Measurements from ENCODE around the gene ZNF138.
"Not testable (repeated sequence)": the region's sequence is repeated elsewhere in the genome, so short reads cannot be mapped to it uniquely, and the experiment has no call there.

The ZNF138 gene

DNA sequence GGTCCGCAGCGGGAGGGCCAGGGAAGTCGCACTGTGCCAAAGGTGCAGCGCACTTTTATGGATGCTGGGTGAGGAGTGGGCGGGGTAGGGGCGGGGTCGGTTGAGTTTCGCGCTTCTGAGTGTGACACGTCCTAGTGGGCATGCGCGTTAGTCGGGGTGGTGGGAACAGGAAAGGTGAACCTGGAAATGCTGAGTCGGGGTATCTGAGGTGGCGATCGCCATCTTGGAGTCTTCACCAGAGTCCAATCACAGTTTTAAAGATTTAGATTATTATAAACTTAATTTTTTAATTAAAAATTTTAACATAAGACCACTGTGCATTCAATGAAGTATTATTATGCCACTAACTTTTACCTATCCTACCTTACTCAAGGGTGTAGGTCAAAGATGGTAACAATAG, 45.7 kb downstream of the ZNF138 start:
- DNase-seq, result no peak

DNA sequence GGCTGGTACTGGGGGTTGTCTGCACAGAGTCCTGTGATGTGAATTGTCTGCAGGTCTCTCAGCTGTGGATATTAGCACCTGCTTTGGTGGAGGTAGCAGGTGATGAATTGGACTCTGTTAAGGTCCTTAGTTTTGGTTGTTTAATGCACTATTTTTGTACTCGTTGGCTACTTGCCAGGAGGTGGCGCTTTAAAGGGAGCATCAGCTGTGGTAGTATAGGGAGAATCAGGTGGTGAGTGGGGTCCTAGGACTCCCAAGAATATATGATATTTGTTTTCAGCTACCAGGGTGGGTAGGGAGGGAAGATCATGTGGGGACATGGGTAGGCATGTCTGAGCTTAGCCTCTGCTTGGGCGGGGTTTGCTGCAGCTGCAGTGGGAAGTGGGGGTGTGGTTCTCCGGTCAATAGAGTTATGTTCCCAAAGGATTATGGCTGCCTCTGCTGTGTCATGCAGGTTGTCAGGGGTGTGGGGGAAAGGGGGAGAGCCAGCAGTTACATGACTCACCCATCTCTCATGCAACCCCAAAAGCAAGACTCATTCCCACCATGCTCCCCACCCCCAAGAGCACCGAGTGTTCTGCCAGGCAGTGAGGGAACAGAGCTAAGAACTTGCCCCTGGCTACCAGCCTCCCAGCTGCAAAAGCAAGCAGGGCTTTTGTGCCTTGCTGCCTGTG, 55.2 kb downstream of the ZNF138 start:
- no peak for DNase-seq

DNA sequence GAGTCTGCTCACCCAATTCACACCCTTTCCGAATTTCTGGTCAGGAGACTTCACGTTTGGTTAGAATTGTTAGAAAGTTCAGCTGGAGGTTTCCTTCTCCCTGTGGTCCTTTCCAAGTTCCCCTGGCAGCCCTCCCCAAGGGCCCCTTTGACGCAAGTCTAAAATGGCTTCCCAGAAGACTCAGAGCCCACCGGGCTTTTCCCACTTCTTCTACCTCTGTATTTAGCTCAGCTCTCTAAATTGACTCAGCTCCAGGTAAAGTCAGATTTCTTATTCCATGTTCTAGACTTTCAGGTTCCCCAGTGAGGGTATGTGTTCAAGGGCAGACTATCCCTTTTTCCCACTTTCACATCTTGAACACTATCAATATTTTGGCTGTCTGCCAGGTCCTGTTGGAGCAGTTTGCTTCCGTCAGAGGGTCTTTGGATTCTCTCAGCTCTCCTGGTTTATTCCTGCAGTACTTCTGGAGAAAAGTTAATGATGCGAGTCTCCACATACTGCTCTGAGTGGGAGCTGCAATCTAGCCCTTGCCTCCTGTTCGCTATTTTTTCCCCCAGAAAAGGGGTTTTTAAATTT, 55.8 kb downstream of the ZNF138 start:
- no peak for DNase-seq

DNA sequence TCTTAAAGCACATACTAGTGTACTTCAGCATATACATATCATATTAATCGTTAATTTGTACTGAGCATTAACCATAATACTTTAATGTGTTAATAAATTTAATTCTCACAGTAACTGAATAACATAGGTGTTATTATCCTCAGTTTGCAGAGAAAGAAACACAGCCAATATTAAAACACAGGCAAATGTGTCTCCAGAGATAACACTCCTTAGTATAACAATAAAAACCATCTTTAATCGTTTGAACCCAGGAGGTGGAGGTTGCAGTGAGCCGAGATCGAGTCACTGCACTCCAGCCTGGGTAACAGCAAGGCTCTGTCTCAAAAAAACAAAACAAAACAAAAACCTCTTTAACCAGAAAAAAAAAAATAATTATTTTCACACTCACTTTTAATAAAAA, 59.5 kb downstream of the ZNF138 start:
- DNase-seq, result no peak

DNA sequence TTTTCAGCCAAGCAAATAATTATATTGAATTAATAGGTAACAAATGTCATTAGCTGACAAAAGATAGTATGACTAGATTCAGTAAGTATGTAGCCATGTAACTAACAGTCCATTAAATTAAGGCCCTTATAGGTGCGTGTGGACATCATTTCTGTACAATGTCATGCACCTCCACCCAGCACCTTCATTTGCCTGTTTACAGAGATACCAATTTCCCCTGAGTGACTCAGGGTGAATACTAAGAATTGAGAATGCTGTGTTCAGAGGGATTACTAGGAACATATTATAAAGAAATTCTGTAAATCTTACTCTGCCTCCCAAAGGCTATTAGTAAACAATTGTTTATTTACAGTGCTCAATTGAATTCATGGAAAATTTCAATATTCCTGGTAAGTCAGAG, 60.7 kb downstream of the ZNF138 start:
- no peak for DNase-seq

DNA sequence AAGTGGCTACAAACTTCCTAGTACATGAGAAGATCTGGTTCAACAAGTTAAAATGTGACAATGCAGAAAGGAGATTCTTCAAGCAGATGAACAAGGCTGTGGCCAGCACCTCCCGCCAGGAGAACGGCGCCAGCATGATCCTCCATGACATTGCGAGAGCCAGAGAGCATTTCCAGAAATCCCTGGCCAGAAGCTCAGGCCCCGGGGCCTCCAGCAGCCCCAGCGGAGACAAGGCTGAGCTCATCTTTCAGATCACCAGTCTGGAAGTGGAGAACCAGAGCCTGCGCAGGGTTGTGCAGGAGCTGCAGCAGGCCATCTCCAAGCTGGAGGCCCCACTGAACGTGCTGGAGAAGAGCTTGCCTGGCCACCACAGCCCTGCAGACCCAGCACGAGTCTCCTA, 68.8 kb downstream of the ZNF138 start:
- DNase-seq, result no peak

DNA sequence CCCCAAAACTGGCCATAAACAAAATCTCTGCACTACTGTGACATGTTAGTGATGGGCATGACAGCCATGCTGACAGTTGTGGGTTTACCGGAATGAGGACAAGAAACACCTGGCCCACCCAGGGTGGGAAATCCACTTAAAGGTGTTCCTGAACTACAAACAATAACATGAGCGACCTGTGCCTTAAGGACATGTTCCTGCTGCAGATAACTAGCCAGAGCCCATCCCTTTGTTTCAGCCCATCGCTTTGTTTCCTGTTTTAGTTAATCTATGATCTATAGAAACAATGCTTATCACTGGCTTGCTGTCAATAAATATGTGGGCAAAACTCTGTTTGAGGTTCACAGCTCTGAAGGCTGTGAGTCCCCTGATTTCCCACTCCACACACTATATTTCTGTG, 69.3 kb downstream of the ZNF138 start:
- not testable (repeated sequence) for DNase-seq

DNA sequence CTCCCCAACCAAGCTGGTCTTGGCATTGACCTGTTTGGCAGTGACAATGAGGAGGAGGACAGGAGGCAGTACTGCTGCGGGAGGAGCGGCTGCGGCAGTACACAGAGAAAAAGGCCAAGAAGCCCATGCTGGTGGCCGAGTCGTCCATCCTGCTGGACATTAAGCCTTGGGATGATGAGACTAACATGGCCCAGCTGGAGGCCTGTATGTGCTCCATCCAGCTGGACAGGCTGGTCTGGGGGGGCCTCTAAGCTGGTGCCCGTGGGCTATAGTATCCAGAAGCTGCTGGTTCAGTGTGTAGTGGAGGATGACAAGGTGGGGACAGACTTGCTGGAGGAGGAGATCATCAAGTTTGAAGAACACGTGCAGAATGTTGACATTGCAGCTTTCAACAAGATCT, 69.7 kb downstream of the ZNF138 start:
- DNase-seq, result no peak

DNA sequence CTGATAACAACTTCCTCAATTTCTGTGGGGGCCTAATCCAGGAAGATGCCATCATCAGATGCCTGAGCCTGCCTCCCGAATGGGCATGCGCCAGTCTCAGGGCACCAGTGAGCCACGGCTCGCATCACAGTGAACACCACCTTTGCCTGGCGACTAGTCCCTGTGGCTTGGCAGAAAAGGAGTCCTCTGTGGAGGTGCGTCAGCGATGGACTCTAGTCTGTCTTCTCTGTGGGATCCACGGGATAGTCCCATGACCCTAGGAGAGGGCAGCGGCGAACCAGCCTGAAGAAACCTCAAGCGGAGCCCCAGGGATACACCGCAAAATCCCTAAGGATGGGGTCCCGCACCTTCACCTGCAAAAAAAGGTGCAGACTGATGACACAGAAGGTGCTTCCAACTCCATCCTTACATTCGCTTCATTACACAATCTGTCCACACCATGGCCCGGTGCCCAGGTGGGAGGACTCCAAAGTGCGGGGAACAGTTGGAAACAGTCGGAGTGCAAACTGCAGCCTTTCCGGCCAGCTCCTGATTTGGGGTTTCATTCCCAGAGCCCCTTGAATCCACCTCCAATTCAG, 73.7 kb downstream of the ZNF138 start:
- no peak for DNase-seq

DNA sequence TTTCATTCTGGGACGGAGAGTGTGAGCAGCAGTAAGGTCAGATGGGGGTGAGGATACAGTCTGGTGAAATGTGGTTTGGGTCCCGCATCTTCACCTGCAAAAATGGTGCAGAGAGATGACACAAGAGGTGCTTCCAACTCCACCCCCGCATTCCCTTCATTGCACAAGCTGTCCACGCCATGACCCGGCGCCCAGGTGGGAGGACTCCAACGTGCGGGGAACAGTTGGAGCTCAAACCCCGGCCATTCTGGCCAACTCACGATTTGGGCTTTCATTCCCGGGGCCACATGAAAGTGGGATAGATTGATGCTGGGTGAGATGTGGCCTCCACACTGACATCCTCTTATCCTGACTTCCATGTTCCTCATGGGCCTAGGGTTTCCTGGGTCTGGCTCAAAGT, 74.3 kb downstream of the ZNF138 start:
- no peak for DNase-seq

DNA sequence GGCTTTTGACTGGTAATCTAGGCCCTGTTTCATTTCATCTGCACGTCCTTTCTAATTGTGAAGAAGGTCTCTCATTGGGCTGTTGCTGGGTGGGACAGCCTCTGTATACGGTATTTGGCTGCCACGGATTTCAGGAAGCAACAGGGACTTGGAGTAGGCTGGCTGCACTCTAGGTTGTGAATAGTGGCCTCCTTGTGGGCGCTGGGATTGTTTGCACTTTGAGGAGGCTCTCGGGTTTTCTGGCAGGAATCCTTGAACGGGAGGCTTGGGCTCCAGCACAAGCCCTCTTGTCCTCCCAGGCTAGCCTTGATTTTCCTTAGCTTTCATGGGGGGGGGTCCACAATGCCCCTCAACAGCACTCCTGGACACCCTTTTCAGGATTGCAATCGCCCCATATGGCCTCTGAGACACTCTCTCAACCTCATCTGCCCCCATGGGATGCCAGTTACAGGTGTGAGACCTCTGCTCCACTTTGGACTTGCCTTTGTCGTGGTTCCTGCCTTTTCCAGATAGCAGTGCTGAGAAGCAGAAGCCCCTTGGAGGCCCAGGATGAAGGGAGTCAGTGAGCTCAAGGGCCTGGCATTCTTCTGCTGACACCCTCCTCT, 75.0 kb downstream of the ZNF138 start:
- no peak for DNase-seq

DNA sequence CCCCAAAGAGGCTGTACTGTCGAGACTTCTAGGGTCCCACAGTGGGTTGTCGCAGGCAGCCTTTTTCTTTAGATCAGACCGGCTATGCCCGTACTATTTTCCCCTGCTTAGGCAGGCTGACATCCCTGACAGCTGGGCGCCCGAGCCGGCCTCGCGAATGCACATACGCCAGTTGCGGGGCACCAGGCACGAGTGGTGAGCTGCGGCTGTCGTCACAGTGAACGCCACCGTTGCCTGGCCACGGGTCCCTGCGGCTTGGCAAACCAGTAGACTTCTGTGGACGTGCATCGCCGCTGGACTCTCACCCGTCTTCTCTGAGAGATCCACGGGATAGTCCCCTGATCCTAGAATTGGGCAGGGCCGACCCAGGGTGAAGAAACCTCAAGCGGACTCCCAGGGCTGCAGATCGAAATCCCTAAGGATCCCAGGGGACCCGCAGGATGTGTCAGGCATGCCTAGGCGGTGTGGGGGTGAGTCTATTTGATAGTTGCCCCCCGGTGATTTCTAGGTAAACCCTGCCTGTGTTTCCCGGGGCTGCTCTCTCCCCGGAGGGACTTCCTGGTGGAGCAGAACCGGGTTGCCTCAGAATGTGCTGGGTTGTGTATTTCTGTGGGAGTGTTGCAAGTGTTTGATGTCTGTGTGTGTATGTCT, 75.8 kb downstream of the ZNF138 start:
- DNase-seq, result no peak

DNA sequence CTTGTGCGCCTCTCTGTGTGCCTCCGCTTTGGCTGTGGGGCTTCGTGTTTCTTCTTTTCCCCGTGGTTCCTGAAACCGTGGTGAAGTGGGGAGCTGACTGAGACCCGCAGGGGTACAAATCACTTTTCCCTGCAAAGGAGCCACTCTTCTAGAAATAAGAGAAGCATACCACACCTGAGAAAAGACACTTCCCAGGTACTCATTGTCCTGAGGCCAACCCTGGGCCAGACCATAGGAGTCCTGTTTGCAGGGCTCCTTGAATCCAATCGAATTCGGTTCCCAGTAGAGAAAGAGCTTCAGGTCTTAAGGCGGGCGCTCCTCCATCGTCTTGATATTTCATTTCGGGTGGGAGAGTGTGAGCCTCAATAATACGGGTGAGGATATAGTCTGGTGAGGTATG, 76.4 kb downstream of the ZNF138 start:
- no peak for DNase-seq

DNA sequence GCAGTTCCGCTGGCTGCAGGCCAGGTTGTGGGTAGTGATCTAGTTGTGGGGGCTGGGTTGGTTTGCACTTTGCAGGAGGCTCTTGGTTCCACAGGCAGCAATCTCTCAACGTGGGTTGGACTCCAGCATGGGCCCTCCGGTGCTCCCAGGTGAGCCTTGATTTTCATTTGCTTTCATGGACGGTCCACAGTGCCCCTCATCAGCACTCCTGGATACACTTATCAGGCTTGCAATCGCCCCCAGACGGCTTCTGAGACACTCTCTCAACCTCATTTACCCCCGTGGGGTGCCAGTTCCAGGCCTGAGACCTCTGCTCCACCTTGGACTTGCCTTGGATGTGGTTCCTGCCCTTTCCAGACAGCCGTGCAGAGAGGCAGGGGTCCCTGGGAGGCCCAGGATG, 77.5 kb downstream of the ZNF138 start:
- no peak for DNase-seq

DNA sequence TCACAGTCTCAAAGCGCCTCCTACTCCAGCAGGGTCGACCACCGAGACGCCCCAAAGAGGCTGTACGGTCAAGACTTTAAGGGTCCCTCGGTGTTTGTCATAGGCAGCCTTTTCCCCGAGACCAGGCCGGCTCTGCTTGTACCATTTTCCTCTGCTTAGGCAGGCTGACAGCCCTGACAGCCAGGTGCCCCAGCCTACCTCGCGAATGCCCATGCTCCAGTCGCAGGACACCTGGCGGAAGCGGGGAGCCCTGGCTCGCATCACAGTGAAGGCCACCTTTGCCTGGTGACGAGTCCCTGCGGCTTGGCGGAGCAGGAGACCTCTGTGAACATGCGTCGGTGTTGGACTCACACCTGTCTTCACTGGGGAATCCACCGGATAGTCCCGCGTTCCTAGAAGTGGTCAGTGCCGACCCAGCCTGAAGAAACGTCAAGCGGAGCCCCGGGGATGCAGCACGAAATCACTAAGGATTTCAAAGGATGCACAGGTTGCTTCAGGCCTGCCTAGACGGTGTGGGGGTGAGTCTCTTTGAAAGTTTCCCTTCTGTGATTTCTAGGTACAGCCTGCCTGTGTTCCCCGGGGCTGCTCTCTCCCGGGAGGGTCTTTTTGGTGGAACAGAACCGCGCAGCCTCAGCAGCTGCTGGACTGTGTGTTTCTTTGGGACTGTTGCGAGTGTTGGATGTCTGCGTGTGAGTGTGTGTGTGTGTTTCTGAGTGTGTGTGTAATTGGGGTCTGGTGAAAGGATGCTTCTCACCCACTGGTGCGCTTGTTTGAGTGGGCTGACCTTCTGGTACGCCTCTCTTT, 78.3 kb downstream of the ZNF138 start:
- DNase-seq, result no peak

DNA sequence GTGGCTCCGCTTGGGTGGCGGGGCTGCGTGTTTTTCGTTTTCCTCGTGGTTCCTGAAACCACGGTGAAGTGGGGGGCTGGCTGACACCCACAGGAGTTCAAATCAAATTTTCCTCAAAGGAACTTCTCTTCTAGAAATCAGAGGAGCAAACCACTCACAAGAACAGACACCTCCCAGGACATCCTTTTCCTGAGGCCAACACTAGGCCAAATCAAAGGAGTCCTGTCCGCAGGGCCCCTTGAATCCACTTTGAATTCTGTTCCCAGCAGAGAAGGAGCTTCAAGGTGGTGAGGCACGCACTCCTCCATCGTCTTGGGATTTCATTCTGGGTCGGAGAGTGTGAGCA, 78.9 kb downstream of the ZNF138 start:
- DNase-seq, result no peak

DNA sequence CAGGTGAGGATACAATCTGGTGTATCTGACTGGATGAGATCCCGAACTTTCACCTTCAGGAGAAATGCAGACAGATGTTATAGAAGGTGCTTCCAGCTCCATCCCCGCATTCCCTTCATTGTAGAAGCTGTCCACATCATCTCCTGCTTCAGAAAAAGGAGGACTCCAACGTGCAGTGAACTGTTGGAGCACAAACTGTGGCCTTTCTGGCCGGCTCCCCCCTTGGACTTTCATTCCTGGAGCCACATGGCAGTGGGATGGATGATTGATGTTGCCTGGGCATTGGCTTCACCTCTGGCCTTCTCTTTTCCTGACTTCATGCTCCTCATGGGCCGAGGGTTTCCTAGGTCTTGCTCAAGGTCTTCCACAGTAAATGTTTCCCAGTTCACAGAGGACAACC, 79.3 kb downstream of the ZNF138 start:
- DNase-seq, result no peak

DNA sequence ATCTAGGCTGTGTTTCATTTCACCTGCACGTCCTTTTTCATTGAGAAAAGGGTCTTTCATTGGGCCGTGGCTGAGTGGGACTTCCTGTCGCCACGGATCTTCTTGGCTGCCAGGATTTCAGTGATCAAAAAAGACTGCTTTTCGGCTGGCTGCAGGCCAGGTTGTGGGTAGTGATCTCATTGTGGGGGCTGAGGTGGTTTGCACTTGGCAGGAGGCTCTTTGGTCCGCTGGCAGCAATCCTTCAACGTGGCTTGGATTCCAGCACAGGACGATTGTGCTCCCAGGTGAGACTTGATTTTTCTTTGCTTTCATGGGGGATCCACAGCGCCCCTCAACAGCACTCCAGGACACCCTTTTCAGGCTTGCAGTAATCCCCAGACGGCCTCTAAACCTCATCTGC, 79.9 kb downstream of the ZNF138 start:
- DNase-seq, result no peak

DNA sequence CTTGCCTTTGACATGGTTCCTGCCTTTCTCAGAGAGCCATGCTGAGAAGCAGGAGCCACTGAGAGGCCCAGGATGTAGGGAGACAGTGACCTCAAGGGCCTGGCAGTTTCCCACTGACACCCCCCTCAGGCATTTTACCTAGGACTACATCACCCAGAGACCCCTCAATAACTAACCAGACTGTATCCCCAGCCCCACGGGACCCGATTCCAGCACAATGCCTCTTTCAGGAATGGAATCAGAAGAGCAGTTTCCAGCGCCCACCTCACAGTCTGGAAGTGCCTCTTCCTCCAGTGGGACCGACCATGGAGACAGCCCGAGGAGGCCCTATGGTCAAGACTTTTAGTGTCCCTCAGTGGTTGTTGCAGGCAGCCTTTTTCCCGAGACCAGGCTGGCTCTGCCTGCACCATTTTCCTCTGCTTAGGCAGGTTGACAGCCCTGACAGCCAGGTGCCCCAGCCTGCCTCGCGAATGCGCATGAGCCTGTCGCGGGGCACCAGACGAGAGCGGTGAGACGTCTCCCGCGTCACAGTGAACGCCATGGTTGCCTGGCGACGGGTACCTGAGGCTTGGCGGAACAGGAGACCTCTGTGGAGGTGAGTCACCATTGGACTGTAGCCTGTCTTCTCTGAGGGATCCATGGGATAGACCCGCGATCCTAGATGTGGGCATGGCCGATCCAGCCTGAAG, 80.5 kb downstream of the ZNF138 start:
- no peak for DNase-seq

DNA sequence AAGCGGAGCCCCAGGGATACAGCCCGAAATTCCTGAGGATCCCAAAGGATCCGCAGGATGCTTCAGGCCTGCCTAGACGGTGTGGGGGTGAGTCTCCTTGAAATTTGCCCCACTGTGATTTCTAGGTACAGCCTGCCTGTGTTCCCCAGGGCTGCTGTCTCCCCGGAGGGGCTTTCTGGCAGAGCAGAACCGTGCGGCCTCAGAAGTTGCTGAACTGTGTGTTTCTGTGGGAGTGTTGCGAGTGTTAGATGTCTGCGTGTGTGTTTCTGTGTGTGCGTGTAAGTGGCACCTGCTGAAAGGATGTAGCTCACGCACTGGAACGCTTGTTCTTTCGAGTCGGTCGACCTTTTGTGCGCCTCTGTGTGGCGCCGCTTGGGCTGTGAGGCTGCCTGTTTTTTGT, 81.0 kb downstream of the ZNF138 start:
- DNase-seq, result no peak

DNA sequence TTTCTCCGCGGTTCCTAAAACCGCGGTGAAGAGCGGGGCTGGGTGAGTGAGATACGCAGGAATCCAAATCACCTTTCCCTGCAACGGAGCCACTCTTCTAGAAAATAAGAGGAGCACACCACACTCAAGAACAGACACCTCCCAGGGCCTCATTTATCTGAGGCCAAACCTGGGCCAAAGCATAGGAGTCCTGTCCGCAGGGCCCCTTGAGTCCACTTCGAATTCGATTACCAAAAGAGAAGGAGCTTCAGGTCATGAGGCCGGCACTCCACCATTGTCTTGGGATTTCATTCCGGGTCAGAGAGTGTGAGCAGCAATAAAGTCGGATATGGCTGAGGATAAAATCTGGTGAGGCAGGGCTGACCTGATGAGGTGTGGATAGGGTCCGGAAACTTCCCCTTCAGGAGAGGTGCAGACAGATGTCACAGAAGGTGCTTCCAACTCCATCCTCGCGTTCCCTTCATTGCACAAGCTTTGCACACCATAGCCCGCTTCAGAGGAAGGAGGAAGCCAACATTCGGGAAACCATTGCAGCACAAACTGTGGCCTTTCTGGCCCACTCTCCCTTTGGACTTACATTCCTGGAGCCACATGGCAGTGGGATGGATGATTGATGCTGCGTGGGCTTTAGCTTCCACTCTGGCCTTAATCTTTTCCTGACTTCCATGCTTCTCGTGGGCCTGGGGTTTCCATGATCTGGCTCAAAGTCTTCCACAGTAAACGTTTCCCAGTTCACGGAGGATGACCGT, 81.6 kb downstream of the ZNF138 start:
- DNase-seq, result no peak

All from NCI-H1092 (cell line).